Stimulated activated CD8-positive, alpha-beta memory T cell treated with anti-CD3 and anti-CD28 coated beads, Interleukin-4, amount 100 ng/mL, for 48 hours (primary cell): ENCODE measurements around the gene THAP6.
"Not testable (repeated sequence)": the region's sequence is repeated elsewhere in the genome, so short reads cannot be mapped to it uniquely, and the experiment has no call there.

ENCODE experiments used
- DNase-seq: peaks from one replicate; pipeline ENCODE4 v3.0.0-alpha.2; 2020

THAP6 gene

GRCh38 chr4:75514131-75514948 lies at the start of gene THAP6, which contains the start of gene RCHY1:
Gene THAP6, plus strand, starts transcription at chr4:75514473. Its CDS starts 980 bp downstream, at chr4:75515453.
Gene RCHY1, minus strand, starts transcription at chr4:75514403. Its CDS starts 117 bp downstream, at chr4:75514286.
- DNase-seq: peak; percentile 95

- no peak for DNase-seq
These were observed 44.4 kb upstream of the THAP6 start for GRCh38 chr4:75469896-75470295.

- DNase-seq: no peak
These were observed 43.5 kb upstream of the THAP6 start for GRCh38 chr4:75470738-75471137.

GRCh38 chr4:75477201-75477600 lies 37.1 kb upstream of the THAP6 start:
- DNase-seq: no peak

- DNase-seq: no peak
These were observed 30.1 kb upstream of the THAP6 start for GRCh38 chr4:75484190-75484589.

GRCh38 chr4:75490155-75490554 lies 24.1 kb upstream of the THAP6 start:
- no peak for DNase-seq

GRCh38 chr4:75494563-75494962 lies 19.7 kb upstream of the THAP6 start:
- DNase-seq: no peak

GRCh38 chr4:75495476-75495875 lies 18.8 kb upstream of the THAP6 start:
- DNase-seq: no peak

GRCh38 chr4:75496406-75496805 lies 17.9 kb upstream of the THAP6 start:
- no peak for DNase-seq

GRCh38 chr4:75497133-75497532 lies 17.1 kb upstream of the THAP6 start:
- no peak for DNase-seq

GRCh38 chr4:75498041-75498440 lies 16.2 kb upstream of the THAP6 start:
- DNase-seq: no peak

- no peak for DNase-seq
These were observed 14.4 kb upstream of the THAP6 start for GRCh38 chr4:75499900-75500299.

- no peak for DNase-seq
These were observed 11.6 kb upstream of the THAP6 start for GRCh38 chr4:75502671-75503070.

GRCh38 chr4:75505630-75506029 lies 8.6 kb upstream of the THAP6 start:
- no peak for DNase-seq

- not testable (repeated sequence) for DNase-seq
These were observed 4.7 kb upstream of the THAP6 start for GRCh38 chr4:75509592-75509991.

GRCh38 chr4:75511841-75512240 lies 2.4 kb upstream of the THAP6 start:
- no peak for DNase-seq

- no peak for DNase-seq
These were observed 1.7 kb upstream of the THAP6 start for GRCh38 chr4:75512386-75513211.

- peak; percentile 29 for DNase-seq
These were observed 645 bp upstream of the THAP6 start for GRCh38 chr4:75513526-75514130.

GRCh38 chr4:75514949-75515612 lies 808 bp downstream of the THAP6 start:
- DNase-seq: peak; percentile 31

- no peak for DNase-seq
These were observed 1.9 kb downstream of the THAP6 start for GRCh38 chr4:75516144-75516543.

- DNase-seq: not testable (repeated sequence)
These were observed 5.2 kb downstream of the THAP6 start for GRCh38 chr4:75519452-75519851.

- no peak for DNase-seq
These were observed 10.8 kb downstream of the THAP6 start for GRCh38 chr4:75525086-75525485.

GRCh38 chr4:75525910-75526309 lies 11.6 kb downstream of the THAP6 start:
- no peak for DNase-seq
